Measurements from ENCODE around the gene TUBA8. TPM values are rescaled to one million over a fixed set of nuclear protein-coding genes. Genes with fewer than 3 reads are reported as not detected.

The TUBA8 gene
- total RNA-seq, 4 donors from 2014 or later = 3.2 to 18.4 (median 12.5) TPM

DNA sequence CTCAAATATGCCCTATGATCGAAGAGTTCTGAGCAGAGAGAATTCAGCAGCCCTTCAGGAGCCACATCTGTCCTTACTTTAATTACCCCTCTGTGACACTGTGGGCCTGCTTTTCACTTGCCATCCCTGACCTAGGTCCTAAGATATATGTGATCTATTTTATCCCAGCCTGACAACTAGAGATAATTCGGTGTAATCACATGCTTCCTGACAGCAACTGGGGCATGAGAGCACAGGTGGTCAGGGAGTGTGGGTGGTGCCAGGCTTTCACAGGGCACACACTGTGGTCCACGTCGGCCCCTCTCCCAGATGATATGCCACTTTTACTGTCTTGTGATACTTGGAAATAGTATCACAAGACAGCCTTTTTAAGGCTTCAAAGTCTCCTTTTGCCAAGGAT lies 3.9 kb downstream of the TUBA8 start:
- no peak for DNase-seq
- H3K9me3 ChIP-seq = no peaks in the 10 kb centered on the region
- no peak overlapping the region for H3K27ac ChIP-seq
- peaks cover 17 to 21% of the 10 kb centered on the region in 2 donors for H3K4me1 ChIP-seq
- no peaks in the 10 kb centered on the region for H3K36me3 ChIP-seq
- WGBS, 2 donors = 69 to 75% methylated on average over 4 of the region's 4 CpGs
- H3K27me3 ChIP-seq = no peaks in the 10 kb centered on the region
- no peak overlapping the region for H3K4me3 ChIP-seq (replicated peaks in 1 of 3)
- no peak for TF ChIP-seq POLR2A (IDR thresholded peaks at IDR 0.05)
- TF ChIP-seq, protein P1, sequence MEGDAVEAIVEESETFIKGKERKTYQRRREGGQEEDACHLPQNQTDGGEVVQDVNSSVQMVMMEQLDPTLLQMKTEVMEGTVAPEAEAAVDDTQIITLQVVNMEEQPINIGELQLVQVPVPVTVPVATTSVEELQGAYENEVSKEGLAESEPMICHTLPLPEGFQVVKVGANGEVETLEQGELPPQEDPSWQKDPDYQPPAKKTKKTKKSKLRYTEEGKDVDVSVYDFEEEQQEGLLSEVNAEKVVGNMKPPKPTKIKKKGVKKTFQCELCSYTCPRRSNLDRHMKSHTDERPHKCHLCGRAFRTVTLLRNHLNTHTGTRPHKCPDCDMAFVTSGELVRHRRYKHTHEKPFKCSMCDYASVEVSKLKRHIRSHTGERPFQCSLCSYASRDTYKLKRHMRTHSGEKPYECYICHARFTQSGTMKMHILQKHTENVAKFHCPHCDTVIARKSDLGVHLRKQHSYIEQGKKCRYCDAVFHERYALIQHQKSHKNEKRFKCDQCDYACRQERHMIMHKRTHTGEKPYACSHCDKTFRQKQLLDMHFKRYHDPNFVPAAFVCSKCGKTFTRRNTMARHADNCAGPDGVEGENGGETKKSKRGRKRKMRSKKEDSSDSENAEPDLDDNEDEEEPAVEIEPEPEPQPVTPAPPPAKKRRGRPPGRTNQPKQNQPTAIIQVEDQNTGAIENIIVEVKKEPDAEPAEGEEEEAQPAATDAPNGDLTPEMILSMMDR (IDR thresholded peaks at IDR 0.05) = no peak
- intact Hi-C loops (cut with DNase I) = no loop called here

DNA sequence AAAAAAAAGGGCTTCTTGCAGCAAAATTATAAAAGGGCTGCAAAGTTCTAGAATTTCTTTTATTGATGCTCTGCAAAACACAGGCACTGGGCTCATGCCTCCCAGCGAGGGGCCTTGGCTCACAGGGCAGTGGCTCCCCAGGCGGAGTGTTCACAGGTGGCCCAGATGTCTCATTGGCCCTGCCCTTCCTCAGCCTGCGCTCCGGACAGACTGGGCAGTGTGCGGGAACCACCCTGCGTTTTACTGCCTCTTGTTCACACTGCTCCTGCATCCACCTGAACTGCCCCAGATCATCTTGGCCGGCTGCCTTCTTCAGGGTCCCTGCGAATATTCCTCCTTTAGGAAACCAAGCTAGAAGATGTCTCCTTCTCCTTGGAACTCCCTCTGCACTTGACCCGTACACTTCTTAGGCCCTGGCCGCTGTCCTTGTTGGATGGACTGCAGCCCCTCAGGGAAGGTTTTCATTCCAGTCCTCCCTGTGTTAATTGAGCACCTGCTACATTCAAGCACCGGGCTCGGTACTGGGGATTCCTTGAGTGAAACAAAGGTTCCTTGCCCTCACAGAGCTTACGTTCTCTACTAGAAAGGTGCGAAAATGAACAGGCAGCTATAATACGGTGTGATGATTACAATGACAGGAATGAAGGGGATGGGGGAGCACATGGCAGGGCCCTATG lies 4.5 kb downstream of the TUBA8 start:
- Histone ChIP-seq H3K36me3 (no peaks in the 10 kb centered on the region), H3K4me1 (peaks cover 11 to 18% of the 10 kb centered on the region in 2 donors), H3K27ac (no peak overlapping the region), H3K9me3 (no peaks in the 10 kb centered on the region), H3K4me3 (replicated peaks in 1 of 3) (no peak overlapping the region), H3K27me3 (no peaks in the 10 kb centered on the region)
- WGBS, 2 donors = 95 to 96% methylated on average over 15 of the region's 15 CpGs
- intact Hi-C loops (cut with DNase I) = no loop called here
- TF ChIP-seq, protein P1 (IDR thresholded peaks at IDR 0.05) = no peak
- TF ChIP-seq POLR2A (IDR thresholded peaks at IDR 0.05) = no peak
- no peak for DNase-seq

DNA sequence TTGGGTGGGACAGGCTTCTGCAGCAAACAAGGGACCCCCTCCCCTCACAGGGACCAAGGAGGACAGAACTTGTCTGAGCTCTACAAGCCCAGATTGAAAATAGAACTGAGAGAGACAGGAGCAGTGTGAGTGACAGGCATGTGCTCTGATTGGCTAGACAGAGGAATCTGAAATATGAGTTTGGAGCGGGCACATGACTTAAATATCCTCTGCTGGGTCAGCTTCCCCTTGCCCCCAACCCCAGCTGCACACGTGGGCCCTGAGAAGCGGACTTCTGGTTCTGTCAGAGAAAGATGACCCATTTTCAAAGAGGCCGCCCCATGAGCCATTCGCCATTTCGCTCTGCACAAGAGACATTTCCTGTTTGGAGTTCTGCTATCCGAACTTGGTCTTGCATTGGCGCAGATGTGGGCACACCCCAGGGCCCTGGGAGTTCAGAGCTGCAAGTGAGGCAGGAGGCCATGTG lies 5.3 kb downstream of the TUBA8 start:
- 65 to 82% methylated on average over 8 of the region's 8 CpGs for WGBS, 2 donors
- Histone ChIP-seq H3K9me3 (no peaks in the 10 kb centered on the region), H3K36me3 (no peaks in the 10 kb centered on the region), H3K27ac (no peak overlapping the region), H3K4me3 (replicated peaks in 1 of 3) (no peak overlapping the region), H3K27me3 (no peaks in the 10 kb centered on the region), H3K4me1 (peaks cover 7 to 10% of the 10 kb centered on the region in 2 donors)
- TF ChIP-seq, protein P1 (IDR thresholded peaks at IDR 0.05) = no peak
- TF ChIP-seq POLR2A (IDR thresholded peaks at IDR 0.05) = no peak
- no peak for DNase-seq
- intact Hi-C loops (cut with DNase I) = no loop called here

DNA sequence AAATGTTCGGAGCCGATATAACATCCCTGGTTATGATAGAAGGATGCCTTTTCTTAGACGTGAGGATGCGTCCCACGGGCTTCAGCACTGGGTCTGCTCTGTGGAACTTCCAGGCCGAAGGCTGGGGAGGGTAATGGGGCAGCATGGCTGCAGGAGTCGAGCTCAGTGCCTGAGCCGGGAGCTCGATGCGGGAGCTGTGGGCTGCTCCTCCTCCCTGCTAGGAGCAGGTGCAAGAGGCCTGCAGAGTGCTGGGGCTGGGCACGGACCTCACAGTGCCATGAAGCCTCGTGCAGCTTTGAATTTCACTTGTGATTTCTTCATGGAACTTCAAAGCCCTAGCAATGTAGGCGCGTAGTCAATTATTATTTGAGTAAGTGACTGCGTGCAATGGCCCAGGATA lies 6.0 kb downstream of the TUBA8 start:
- WGBS, 2 donors = 90 to 95% methylated on average over 12 to 15 of the region's 15 CpGs
- H3K4me1 ChIP-seq = peaks cover 0 to 3% of the 10 kb centered on the region in 2 donors
- no peak for DNase-seq

More for the DNA sequence above, 6.0 kb downstream of the TUBA8 start:
- no peaks in the 10 kb centered on the region for H3K36me3 ChIP-seq
- no peak for TF ChIP-seq POLR2A (IDR thresholded peaks at IDR 0.05)
- TF ChIP-seq, protein P1 (IDR thresholded peaks at IDR 0.05) = no peak
- H3K4me3 ChIP-seq (replicated peaks in 1 of 3) = no peak overlapping the region
- no peaks in the 10 kb centered on the region for H3K9me3 ChIP-seq
- intact Hi-C loops (cut with DNase I) = no loop called here
- no peak overlapping the region for H3K27ac ChIP-seq
- no peaks in the 10 kb centered on the region for H3K27me3 ChIP-seq

All from thyroid gland (tissue), 4 donors.